Uterus (tissue), 2 donors: ENCODE measurements around the gene SAMD7.

Experiments used
- POLR2A ChIP-seq, 2 donors: fragments of 450-650 bp; IDR thresholded peaks; one replicate each; pipeline ENCODE4 v1.6.1; 2016; ENCODE audit warnings: antibody characterized with exemption in 2 of 2, mild to moderate bottlenecking in 1 of 2, moderate library complexity in 1 of 2
- TF ChIP-seq, protein P1 (sequence below), 4 experiments: fragments of 200-600 bp in 2 of 4; fragments of 450-650 bp in 2 of 4; sonication (generic) in 2 of 4; IDR thresholded peaks; one replicate each; pipeline ENCODE4 v1.5.1; 2016 to 2019; ENCODE audit warnings: antibody characterized with exemption in 4 of 4, mild to moderate bottlenecking in 2 of 4, moderate library complexity in 1 of 4

DNA sequence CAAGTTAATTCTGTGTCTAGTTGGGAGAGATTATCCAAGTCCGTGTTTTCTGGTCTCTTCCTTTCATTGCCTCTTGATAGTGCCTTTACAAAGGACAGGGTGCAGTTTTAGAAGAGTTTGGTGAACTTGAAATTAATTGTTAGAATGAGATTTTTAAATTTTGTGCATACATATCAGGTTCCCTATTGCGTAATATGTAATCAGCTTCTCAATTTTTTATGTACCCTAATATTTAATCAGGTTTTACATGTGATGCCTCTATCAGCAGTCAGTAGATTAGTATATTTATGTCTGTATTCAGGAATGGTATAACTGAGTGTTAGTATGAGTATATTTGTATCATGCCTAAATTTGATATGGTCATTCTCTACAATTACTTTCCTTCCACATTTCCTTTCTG, 60.1 kb downstream of the SAMD7 start:
- TF ChIP-seq, protein P1, sequence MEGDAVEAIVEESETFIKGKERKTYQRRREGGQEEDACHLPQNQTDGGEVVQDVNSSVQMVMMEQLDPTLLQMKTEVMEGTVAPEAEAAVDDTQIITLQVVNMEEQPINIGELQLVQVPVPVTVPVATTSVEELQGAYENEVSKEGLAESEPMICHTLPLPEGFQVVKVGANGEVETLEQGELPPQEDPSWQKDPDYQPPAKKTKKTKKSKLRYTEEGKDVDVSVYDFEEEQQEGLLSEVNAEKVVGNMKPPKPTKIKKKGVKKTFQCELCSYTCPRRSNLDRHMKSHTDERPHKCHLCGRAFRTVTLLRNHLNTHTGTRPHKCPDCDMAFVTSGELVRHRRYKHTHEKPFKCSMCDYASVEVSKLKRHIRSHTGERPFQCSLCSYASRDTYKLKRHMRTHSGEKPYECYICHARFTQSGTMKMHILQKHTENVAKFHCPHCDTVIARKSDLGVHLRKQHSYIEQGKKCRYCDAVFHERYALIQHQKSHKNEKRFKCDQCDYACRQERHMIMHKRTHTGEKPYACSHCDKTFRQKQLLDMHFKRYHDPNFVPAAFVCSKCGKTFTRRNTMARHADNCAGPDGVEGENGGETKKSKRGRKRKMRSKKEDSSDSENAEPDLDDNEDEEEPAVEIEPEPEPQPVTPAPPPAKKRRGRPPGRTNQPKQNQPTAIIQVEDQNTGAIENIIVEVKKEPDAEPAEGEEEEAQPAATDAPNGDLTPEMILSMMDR (IDR thresholded peaks at IDR 0.05): no peak
- no peak for TF ChIP-seq POLR2A (IDR thresholded peaks at IDR 0.05)
